KMS-11 (cell line): ENCODE measurements around the gene SESTD1.

Experiments
- H2AFZ ChIP-seq: fragments of 200-600 bp; sonication (generic); 2 replicates; pipeline ENCODE4 v1.6.1; 2016; ENCODE audit warnings: antibody characterized with exemption, mixed run types, low read depth
- H3K27ac ChIP-seq: fragments of 200-600 bp; sonication (generic); 2 replicates; pipeline ENCODE4 v1.6.1; 2016; ENCODE audit warnings: mild to moderate bottlenecking, mixed run types
- H3K27me3 ChIP-seq: fragments of 200-600 bp; sonication (generic); 2 replicates; pipeline ENCODE4 v1.6.1; 2017; ENCODE audit warnings: mild to moderate bottlenecking, low read depth, mixed run types, moderate library complexity; ENCODE audit not compliant: insufficient read depth
- H3K36me3 ChIP-seq: fragments of 200-600 bp; sonication (generic); 2 replicates; pipeline ENCODE4 v1.6.1; 2017; ENCODE audit warnings: mild to moderate bottlenecking, mixed run types; ENCODE audit not compliant: insufficient read depth
- H3K4me1 ChIP-seq: fragments of 200-600 bp; sonication (generic); 2 replicates; pipeline ENCODE4 v1.6.1; 2016; ENCODE audit warnings: mild to moderate bottlenecking, low read depth, mixed run types; ENCODE audit not compliant: poor library complexity, severe bottlenecking
- H3K4me2 ChIP-seq: fragments of 200-600 bp; sonication (generic); 2 replicates; pipeline ENCODE4 v1.7.0; 2016; ENCODE audit warnings: mild to moderate bottlenecking, mixed run types
- H3K4me3 ChIP-seq: fragments of 200-600 bp; sonication (generic); IDR thresholded peaks from 2 replicates; pipeline ENCODE4 v1.6.1; 2017; ENCODE audit warnings: low read depth, low read length, mixed read lengths; ENCODE audit not compliant: insufficient read depth
- H3K79me2 ChIP-seq: fragments of 200-600 bp; sonication (generic); 2 replicates; pipeline ENCODE4 v1.6.1; 2016; ENCODE audit warnings: low read depth, mixed run types; ENCODE audit not compliant: insufficient read depth
- H3K9ac ChIP-seq: fragments of 200-600 bp; sonication (generic); 2 replicates; pipeline ENCODE4 v1.6.1; 2016; ENCODE audit warnings: mild to moderate bottlenecking, mixed run types
- H4K20me1 ChIP-seq: fragments of 200-600 bp; sonication (generic); 2 replicates; pipeline ENCODE4 v1.6.1; 2016; ENCODE audit warnings: mild to moderate bottlenecking, mixed run types; ENCODE audit not compliant: insufficient read depth
- CTCF ChIP-seq: fragments of 200-600 bp; sonication (generic); conservative IDR thresholded peaks from 2 replicates; pipeline ENCODE4 v1.6.1; 2017; ENCODE audit warnings: low read depth, mild to moderate bottlenecking, antibody characterized with exemption, low read length, moderate library complexity, mixed read lengths

The SESTD1 gene

DNA sequence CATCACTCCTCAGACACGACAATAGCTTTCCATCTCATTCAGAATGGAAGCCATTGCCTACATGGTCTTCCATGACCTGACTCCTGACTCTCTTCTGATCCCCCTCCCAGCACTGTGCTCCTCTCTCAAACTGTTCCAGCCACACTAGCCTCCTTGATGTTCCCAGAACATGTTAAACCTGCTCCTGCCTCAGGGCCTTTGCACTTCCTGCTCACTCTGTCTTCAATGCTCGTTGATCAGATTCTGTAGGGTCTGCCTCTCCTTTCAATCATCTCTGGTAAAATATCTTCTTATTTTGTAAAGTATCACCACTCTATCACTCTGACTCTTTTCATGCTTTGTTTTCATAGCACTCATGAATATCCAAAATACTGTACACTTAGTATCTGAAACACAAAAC, 84.9 kb downstream of the SESTD1 start:
- Histone ChIP-seq H2AFZ (no peak overlapping the region), H3K4me3 (no peak overlapping the region), H4K20me1 (no peaks in the 10 kb centered on the region), H3K4me2 (no peak overlapping the region), H3K79me2 (no peaks in the 10 kb centered on the region), H3K27me3 (no peaks in the 10 kb centered on the region), H3K36me3 (no peaks in the 10 kb centered on the region), H3K9ac (no peak overlapping the region), H3K4me1 (no peaks in the 10 kb centered on the region), H3K27ac (no peak overlapping the region)
- no peak for TF ChIP-seq CTCF

GRCh38 chr2:179177694-179178093, 86.9 kb downstream of the SESTD1 start:
- H3K9ac ChIP-seq, result no peak overlapping the region
- no peak overlapping the region for H3K4me3 ChIP-seq
- TF ChIP-seq CTCF, result no peak
- H4K20me1 ChIP-seq, result no peaks in the 10 kb centered on the region
- H3K4me2 ChIP-seq, result no peak overlapping the region
- H2AFZ ChIP-seq, result no peak overlapping the region
- no peaks in the 10 kb centered on the region for H3K27me3 ChIP-seq
- no peaks in the 10 kb centered on the region for H3K79me2 ChIP-seq
- no peak overlapping the region for H3K27ac ChIP-seq
- no peaks in the 10 kb centered on the region for H3K4me1 ChIP-seq
- no peaks in the 10 kb centered on the region for H3K36me3 ChIP-seq

- no peak for TF ChIP-seq CTCF
- H3K27me3 ChIP-seq, result no peaks in the 10 kb centered on the region
- no peak overlapping the region for H2AFZ ChIP-seq
- H3K9ac ChIP-seq, result no peak overlapping the region
- H3K4me3 ChIP-seq, result no peak overlapping the region
- no peaks in the 10 kb centered on the region for H3K36me3 ChIP-seq
- no peak overlapping the region for H3K27ac ChIP-seq
- H3K79me2 ChIP-seq, result no peaks in the 10 kb centered on the region
- H3K4me1 ChIP-seq, result no peaks in the 10 kb centered on the region
- no peaks in the 10 kb centered on the region for H4K20me1 ChIP-seq
- H3K4me2 ChIP-seq, result no peak overlapping the region
Measured at GRCh38 chr2:179174240-179174639, 90.4 kb downstream of the SESTD1 start.

GRCh38 chr2:179172894-179173293, 91.7 kb downstream of the SESTD1 start:
- H3K27ac ChIP-seq, result no peak overlapping the region
- TF ChIP-seq CTCF, result no peak

DNA sequence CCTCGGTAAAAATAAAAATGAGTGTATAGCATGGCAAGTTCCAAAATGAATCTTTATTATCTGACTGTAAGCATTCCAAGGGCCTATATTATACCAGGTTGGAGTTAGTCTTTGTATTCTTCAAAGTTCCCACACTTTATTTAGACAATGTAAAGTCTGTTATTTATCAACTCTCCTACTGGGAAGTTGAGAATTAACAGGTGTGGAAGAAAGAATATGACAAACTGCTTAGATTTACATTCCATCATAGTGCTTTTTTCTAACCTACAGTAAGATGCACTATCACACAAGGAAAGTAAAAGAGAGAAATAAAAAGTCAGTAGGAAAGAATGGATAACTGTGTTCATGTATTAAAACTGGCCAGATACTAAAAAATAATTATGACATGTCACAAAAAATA, 93.3 kb downstream of the SESTD1 start:
- Histone ChIP-seq H2AFZ (no peak overlapping the region), H3K4me2 (no peak overlapping the region)

More at GRCh38 chr2:179172894-179173293, 91.7 kb downstream of the SESTD1 start:
- Histone ChIP-seq H3K27me3 (no peaks in the 10 kb centered on the region), H3K4me2 (no peak overlapping the region), H3K4me1 (no peaks in the 10 kb centered on the region), H3K9ac (no peak overlapping the region), H4K20me1 (no peaks in the 10 kb centered on the region), H2AFZ (no peak overlapping the region), H3K36me3 (no peaks in the 10 kb centered on the region), H3K4me3 (no peak overlapping the region), H3K79me2 (no peaks in the 10 kb centered on the region)

More for the DNA sequence above, 93.3 kb downstream of the SESTD1 start:
- H3K4me3 ChIP-seq, result no peak overlapping the region
- H3K79me2 ChIP-seq, result no peaks in the 10 kb centered on the region
- TF ChIP-seq CTCF, result no peak
- no peak overlapping the region for H3K9ac ChIP-seq
- H3K27ac ChIP-seq, result no peak overlapping the region
- H3K36me3 ChIP-seq, result no peaks in the 10 kb centered on the region
- H4K20me1 ChIP-seq, result no peaks in the 10 kb centered on the region
- no peaks in the 10 kb centered on the region for H3K4me1 ChIP-seq
- no peaks in the 10 kb centered on the region for H3K27me3 ChIP-seq
